Mesothelial cell of epicardium (in vitro differentiated cells): ENCODE results near the gene HUWE1. TPM values are rescaled to one million over a fixed set of nuclear protein-coding genes. Genes with fewer than 3 reads are reported as not detected.

Source experiments
- DNase-seq, 2 experiments: peaks; one replicate each; pipeline ENCODE4 v3.0.0; 2021; ENCODE audit warnings: low spot score in 2 of 2; ENCODE audit not compliant: unreplicated experiment in 2 of 2
- H3K27ac Mint-ChIP-seq: 2 replicates; pipeline ENCODE4 v1.8.0; 2021; ENCODE audit warnings: mixed read lengths
- H3K27me3 Mint-ChIP-seq: 2 replicates; pipeline ENCODE4 v1.8.0; 2021; ENCODE audit warnings: low read depth, mixed read lengths
- H3K36me3 Mint-ChIP-seq: 2 replicates; pipeline ENCODE4 v1.8.0; 2021; ENCODE audit warnings: mixed read lengths
- H3K4me1 Mint-ChIP-seq: 2 replicates; pipeline ENCODE4 v1.8.0; 2021; ENCODE audit warnings: mixed read lengths
- H3K4me3 Mint-ChIP-seq: 2 replicates; pipeline ENCODE4 v1.8.0; 2021; ENCODE audit warnings: mild to moderate bottlenecking, moderate library complexity, mixed read lengths
- H3K9me3 Mint-ChIP-seq: 2 replicates; pipeline ENCODE4 v1.8.0; 2021; ENCODE audit warnings: mixed read lengths
- CTCF ChIP-seq: fragments of 200-600 bp; sonication (generic); IDR thresholded peaks from one replicate; pipeline ENCODE4 v1.5.0; 2021; ENCODE audit warnings: antibody characterized with exemption; ENCODE audit not compliant: unreplicated experiment
- total RNA-seq: library from RNA; stranded (reverse); gene quantifications from 3 replicates; pipeline ENCODE4 v1.2.1, GENCODE V29; 2021

Gene HUWE1
- total RNA-seq, 1 donor from 2014 or later = 277 TPM

GRCh38 chrX:53684415-53685192, 1.9 kb downstream of the HUWE1 start:
- no peak for TF ChIP-seq CTCF
- H3K27ac Mint-ChIP-seq = peak overlapping the region; percentile 96
- peaks cover 7% of the 10 kb centered on the region for H3K36me3 Mint-ChIP-seq
- peaks cover 13% of the 10 kb centered on the region for H3K9me3 Mint-ChIP-seq
- no peak for DNase-seq
- peak overlapping the region; percentile 81 for H3K4me3 Mint-ChIP-seq
- H3K27me3 Mint-ChIP-seq = no peaks in the 10 kb centered on the region
- peaks cover 12% of the 10 kb centered on the region for H3K4me1 Mint-ChIP-seq

GRCh38 chrX:53683556-53684414, 2.7 kb downstream of the HUWE1 start:
- peak overlapping the region; percentile 81 for H3K4me3 Mint-ChIP-seq
- H3K9me3 Mint-ChIP-seq = peaks cover 14% of the 10 kb centered on the region
- H3K36me3 Mint-ChIP-seq = peaks cover 10% of the 10 kb centered on the region
- no peaks in the 10 kb centered on the region for H3K27me3 Mint-ChIP-seq
- peak overlapping the region; percentile 96 for H3K27ac Mint-ChIP-seq
- H3K4me1 Mint-ChIP-seq = peaks cover 12% of the 10 kb centered on the region
- DNase-seq = peak; percentile 76 to 86
- no peak for TF ChIP-seq CTCF

GRCh38 chrX:53682885-53683555, 3.5 kb downstream of the HUWE1 start:
- H3K4me1 Mint-ChIP-seq = peaks cover 12% of the 10 kb centered on the region
- H3K27me3 Mint-ChIP-seq = no peaks in the 10 kb centered on the region
- H3K4me3 Mint-ChIP-seq = peak overlapping the region; percentile 81
- peak overlapping the region; percentile 96 for H3K27ac Mint-ChIP-seq
- peaks cover 14% of the 10 kb centered on the region for H3K36me3 Mint-ChIP-seq
- TF ChIP-seq CTCF = no peak
- peaks cover 21% of the 10 kb centered on the region for H3K9me3 Mint-ChIP-seq
- DNase-seq = peak in 1 of 2 experiments; percentile 43

- no peak for DNase-seq
- peak overlapping the region; percentile 4 for H3K4me3 Mint-ChIP-seq
- peaks cover 14% of the 10 kb centered on the region for H3K36me3 Mint-ChIP-seq
- peak overlapping the region; percentile 54 for H3K27ac Mint-ChIP-seq
- peaks cover 12% of the 10 kb centered on the region for H3K4me1 Mint-ChIP-seq
- H3K27me3 Mint-ChIP-seq = no peaks in the 10 kb centered on the region
- peaks cover 23% of the 10 kb centered on the region for H3K9me3 Mint-ChIP-seq
- no peak for TF ChIP-seq CTCF
These were observed 4.9 kb downstream of the HUWE1 start for GRCh38 chrX:53681661-53682060.

GRCh38 chrX:53678667-53679066, 7.9 kb downstream of the HUWE1 start:
- Mint-ChIP-seq H3K27me3 (no peaks in the 10 kb centered on the region), H3K4me1 (peaks cover 12% of the 10 kb centered on the region), H3K4me3 (no peak overlapping the region), H3K9me3 (peaks cover 18% of the 10 kb centered on the region), H3K36me3 (peaks cover 14% of the 10 kb centered on the region), H3K27ac (no peak overlapping the region)
- no peak for TF ChIP-seq CTCF
- no peak for DNase-seq
